ENCODE data around the gene VPS13D.

Gene VPS13D

DNA sequence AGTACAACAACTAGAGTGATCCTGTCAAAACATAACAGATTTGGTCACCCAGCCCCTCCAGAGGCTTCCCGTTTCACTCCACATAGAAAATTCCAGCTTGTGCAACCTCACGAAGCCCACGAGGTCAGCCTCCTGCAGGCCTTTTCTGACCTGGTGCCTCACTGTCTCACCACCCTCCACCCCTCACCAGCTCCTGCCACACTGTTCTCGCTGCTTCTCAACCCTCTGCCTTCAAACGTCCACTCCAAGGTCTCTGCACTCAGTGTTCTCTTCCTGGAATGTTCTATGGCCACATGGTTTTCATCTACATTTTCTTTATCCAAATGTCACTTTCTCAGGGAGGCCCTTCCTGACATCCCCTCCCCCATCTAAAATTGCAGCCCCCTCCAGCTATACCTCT lies 209.2 kb downstream of the VPS13D start:
- no peak for TF ChIP-seq CEBPB (IDR thresholded peaks at IDR 0.05)
- TF ChIP-seq TEAD4 (IDR thresholded peaks at IDR 0.05), result no peak
- TF ChIP-seq TAF1 (IDR thresholded peaks at IDR 0.05; ENCODE audit: low read depth), result no peak
- TF ChIP-seq YY1 (IDR thresholded peaks at IDR 0.05; ENCODE audit: low read depth), result no peak
- TF ChIP-seq, protein P1, sequence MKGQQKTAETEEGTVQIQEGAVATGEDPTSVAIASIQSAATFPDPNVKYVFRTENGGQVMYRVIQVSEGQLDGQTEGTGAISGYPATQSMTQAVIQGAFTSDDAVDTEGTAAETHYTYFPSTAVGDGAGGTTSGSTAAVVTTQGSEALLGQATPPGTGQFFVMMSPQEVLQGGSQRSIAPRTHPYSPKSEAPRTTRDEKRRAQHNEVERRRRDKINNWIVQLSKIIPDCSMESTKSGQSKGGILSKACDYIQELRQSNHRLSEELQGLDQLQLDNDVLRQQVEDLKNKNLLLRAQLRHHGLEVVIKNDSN (IDR thresholded peaks at IDR 0.05), result no peak
- TF ChIP-seq, protein P2, sequence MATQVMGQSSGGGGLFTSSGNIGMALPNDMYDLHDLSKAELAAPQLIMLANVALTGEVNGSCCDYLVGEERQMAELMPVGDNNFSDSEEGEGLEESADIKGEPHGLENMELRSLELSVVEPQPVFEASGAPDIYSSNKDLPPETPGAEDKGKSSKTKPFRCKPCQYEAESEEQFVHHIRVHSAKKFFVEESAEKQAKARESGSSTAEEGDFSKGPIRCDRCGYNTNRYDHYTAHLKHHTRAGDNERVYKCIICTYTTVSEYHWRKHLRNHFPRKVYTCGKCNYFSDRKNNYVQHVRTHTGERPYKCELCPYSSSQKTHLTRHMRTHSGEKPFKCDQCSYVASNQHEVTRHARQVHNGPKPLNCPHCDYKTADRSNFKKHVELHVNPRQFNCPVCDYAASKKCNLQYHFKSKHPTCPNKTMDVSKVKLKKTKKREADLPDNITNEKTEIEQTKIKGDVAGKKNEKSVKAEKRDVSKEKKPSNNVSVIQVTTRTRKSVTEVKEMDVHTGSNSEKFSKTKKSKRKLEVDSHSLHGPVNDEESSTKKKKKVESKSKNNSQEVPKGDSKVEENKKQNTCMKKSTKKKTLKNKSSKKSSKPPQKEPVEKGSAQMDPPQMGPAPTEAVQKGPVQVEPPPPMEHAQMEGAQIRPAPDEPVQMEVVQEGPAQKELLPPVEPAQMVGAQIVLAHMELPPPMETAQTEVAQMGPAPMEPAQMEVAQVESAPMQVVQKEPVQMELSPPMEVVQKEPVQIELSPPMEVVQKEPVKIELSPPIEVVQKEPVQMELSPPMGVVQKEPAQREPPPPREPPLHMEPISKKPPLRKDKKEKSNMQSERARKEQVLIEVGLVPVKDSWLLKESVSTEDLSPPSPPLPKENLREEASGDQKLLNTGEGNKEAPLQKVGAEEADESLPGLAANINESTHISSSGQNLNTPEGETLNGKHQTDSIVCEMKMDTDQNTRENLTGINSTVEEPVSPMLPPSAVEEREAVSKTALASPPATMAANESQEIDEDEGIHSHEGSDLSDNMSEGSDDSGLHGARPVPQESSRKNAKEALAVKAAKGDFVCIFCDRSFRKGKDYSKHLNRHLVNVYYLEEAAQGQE (IDR thresholded peaks at IDR 0.05; ENCODE audit: low read depth), result no peak
- TF ChIP-seq RAD21 (IDR thresholded peaks at IDR 0.05; ENCODE audit: low read depth), result no peak
- no peak for TF ChIP-seq MAX (IDR thresholded peaks at IDR 0.05)
- TF ChIP-seq EGR1 (IDR thresholded peaks at IDR 0.05), result no peak
- TF ChIP-seq CREB1 (IDR thresholded peaks at IDR 0.05; ENCODE audit: low read depth), result no peak
- no peak for TF ChIP-seq FOXM1 (IDR thresholded peaks at IDR 0.05; ENCODE audit: borderline replicate concordance, low read depth)
- no peak for TF ChIP-seq NFIC (IDR thresholded peaks at IDR 0.05)
- no peak for TF ChIP-seq TCF12 (IDR thresholded peaks at IDR 0.05; ENCODE audit: low read depth)
- no peak for TF ChIP-seq ZBTB7A (IDR thresholded peaks at IDR 0.05; ENCODE audit: low read depth)
- no peak for TF ChIP-seq EP300 (IDR thresholded peaks at IDR 0.05; ENCODE audit: borderline replicate concordance)

DNA sequence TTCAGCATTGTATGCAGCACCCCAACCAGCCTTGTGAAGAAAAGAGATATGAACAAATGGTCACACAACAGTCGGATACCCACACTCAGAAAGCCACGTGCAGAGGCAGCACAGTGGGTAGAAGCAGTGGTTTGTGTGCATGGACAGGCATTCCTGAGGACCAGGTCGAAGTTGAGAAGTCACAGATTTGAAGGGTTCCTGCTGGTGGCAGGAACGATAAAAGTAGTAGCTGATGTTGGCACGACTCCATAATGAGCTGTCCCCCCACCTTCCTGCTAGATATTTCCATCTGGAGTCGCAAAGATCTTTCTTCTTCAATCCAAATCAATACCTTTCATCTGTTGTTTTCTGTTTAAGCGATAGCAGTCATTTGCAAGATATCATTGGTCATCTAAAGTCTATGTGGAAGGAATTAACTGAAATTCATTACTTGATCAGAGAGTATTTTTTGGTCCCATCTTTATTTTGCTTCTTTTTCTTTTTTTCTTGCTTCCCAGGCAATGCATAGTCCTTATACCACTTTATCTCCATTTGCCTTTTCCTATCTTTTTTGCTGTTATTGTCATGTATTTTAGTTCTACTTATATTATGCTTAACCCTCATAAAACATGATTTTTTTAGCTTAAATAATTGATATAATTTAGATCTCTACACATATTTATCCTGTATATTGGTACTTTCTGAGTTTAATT lies 211.7 kb downstream of the VPS13D start:
- TF ChIP-seq TEAD4 (IDR thresholded peaks at IDR 0.05) (no peak), TAF1 (IDR thresholded peaks at IDR 0.05; ENCODE audit: low read depth) (no peak)
- TF ChIP-seq, protein P1 (IDR thresholded peaks at IDR 0.05), result no peak

GRCh38 chr1:12442217-12442616 lies 212.4 kb downstream of the VPS13D start:
- TF ChIP-seq TAF1 (IDR thresholded peaks at IDR 0.05; ENCODE audit: low read depth) (no peak), FOXM1 (IDR thresholded peaks at IDR 0.05; ENCODE audit: borderline replicate concordance, low read depth) (no peak), TEAD4 (IDR thresholded peaks at IDR 0.05) (no peak), NFIC (IDR thresholded peaks at IDR 0.05) (no peak), ZBTB7A (IDR thresholded peaks at IDR 0.05; ENCODE audit: low read depth) (no peak), EP300 (IDR thresholded peaks at IDR 0.05; ENCODE audit: borderline replicate concordance) (no peak), RAD21 (IDR thresholded peaks at IDR 0.05; ENCODE audit: low read depth) (no peak), TCF12 (IDR thresholded peaks at IDR 0.05; ENCODE audit: low read depth) (no peak), CREB1 (IDR thresholded peaks at IDR 0.05; ENCODE audit: low read depth) (no peak), MAX (IDR thresholded peaks at IDR 0.05) (no peak), EGR1 (IDR thresholded peaks at IDR 0.05) (no peak), CEBPB (IDR thresholded peaks at IDR 0.05) (no peak)
- TF ChIP-seq, protein P2 (IDR thresholded peaks at IDR 0.05; ENCODE audit: low read depth), result no peak
- TF ChIP-seq, protein P1 (IDR thresholded peaks at IDR 0.05), result no peak

GRCh38 chr1:12443151-12443550 lies 213.3 kb downstream of the VPS13D start:
- TF ChIP-seq FOXM1 (IDR thresholded peaks at IDR 0.05; ENCODE audit: borderline replicate concordance, low read depth), result no peak

DNA sequence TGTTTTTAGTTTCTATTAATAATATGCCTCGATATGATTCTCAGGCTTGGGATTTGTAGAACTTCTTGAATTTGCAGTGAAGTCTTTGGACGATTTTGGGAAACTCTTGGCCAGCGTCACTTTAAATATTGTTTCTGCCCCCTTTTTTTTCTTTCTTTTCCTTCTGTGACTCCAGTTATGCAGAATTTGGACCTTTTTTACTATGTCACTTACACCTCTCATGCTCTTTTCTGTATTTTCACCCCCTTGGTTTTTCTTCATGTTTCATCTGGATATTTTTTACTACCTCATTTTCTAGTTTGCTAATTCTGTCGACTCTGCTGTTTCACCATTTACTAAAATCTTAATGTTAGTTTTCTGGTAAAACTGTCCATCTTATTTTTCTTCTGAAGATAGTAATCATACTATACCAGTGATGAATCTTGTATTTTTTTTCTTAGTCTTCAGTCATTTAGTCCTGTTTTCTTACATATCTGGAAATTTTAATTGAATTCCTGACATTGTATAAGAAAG lies 214.6 kb downstream of the VPS13D start:
- no peak for TF ChIP-seq EP300 (IDR thresholded peaks at IDR 0.05; ENCODE audit: borderline replicate concordance)
- TF ChIP-seq ZBTB7A (IDR thresholded peaks at IDR 0.05; ENCODE audit: low read depth), result no peak
- TF ChIP-seq CEBPB (IDR thresholded peaks at IDR 0.05), result no peak
- no peak for TF ChIP-seq TAF1 (IDR thresholded peaks at IDR 0.05; ENCODE audit: low read depth)
- TF ChIP-seq, protein P1 (IDR thresholded peaks at IDR 0.05), result no peak
- TF ChIP-seq FOXM1 (IDR thresholded peaks at IDR 0.05; ENCODE audit: borderline replicate concordance, low read depth), result no peak
- TF ChIP-seq, protein P2 (IDR thresholded peaks at IDR 0.05; ENCODE audit: low read depth), result no peak
- no peak for TF ChIP-seq TCF12 (IDR thresholded peaks at IDR 0.05; ENCODE audit: low read depth)
- no peak for TF ChIP-seq RAD21 (IDR thresholded peaks at IDR 0.05; ENCODE audit: low read depth)
- TF ChIP-seq YY1 (IDR thresholded peaks at IDR 0.05; ENCODE audit: low read depth), result no peak
- TF ChIP-seq MAX (IDR thresholded peaks at IDR 0.05), result no peak
- TF ChIP-seq TEAD4 (IDR thresholded peaks at IDR 0.05), result no peak
- no peak for TF ChIP-seq CREB1 (IDR thresholded peaks at IDR 0.05; ENCODE audit: low read depth)
